Measurements from ENCODE around the gene ST8SIA4. TPM values are rescaled to one million over a fixed set of nuclear protein-coding genes. Genes with fewer than 3 reads are reported as not detected.
A peak's percentile ranks its signal among the peaks of the same experiment; 100 is the strongest.

ST8SIA4 gene
- total RNA-seq (10 to 100 TPM in 1 of 9 donors, 1 to 10 TPM in 8; 1.6 to 17.7 (median 4.5) TPM), polyA plus RNA-seq (1 to 10 TPM in 1 of 2 donors, under 1 TPM in 1; 0.87 to 1.1 TPM)
- long read RNA-seq, donor 1, full-length matches to known transcripts: 3 of 4 reads
- long read RNA-seq, donor 1, partial matches to known transcripts: 0 of 4 reads
- long read RNA-seq, donor 1, other reads (novel, unspliced or antisense): 1 of 4 reads
- long read RNA-seq, donor 2, full-length matches to known transcripts: 7 of 7 reads
- long read RNA-seq, donor 2, partial matches to known transcripts: 0 of 7 reads
- long read RNA-seq, donor 2, other reads (novel, unspliced or antisense): 0 of 7 reads
- long read RNA-seq, donor 3, full-length matches to known transcripts: 6 of 9 reads
- long read RNA-seq, donor 3, partial matches to known transcripts: 1 of 9 reads
- long read RNA-seq, donor 3, other reads (novel, unspliced or antisense): 2 of 9 reads

DNA sequence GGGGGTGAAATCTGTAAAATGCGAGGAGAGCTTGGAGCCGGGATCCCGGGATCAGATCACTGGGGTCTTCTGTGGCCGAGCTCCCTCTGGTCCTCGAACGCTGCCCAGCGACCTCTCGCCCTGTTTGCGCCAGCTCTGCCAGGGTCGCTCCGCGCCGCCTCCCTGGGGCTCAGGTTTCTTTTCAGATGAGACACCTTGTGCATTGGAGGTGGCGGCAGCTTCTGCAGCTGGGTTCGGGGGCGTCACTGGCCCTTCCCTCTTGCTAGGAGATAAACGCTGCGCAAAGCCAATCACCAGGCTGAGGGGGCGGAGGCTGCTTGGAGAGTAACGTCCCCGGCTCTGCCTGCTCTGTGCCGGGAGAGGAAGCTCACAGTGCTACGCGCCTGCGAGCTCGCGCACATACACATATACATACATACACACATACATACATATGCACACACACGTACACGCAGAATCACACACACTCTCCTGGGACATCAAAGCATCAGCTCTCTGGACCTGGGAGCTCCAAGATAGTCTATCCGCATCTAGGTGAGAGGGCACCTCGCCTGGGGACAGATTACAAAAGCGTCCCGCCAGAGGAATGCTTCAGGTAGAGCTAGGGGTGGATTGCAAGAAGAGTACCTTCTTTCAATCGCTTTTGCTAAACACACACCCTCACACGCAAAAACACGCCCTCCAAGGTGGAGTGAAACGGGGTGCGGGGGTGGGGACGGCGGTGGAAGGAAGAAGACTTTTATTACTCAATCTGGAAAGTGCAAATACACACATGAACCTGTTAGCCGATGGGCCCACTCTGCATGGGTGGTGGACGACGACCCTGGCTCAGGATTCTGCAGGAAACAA lies at the start of gene ST8SIA4:
Gene ST8SIA4 (minus strand): TSS at position 244 of the 849 bp plus-strand sequence. CDS start 327 bp downstream, outside the sequence.
- Histone ChIP-seq H3K4me1 (peaks cover 0 to 37% (median 3%) of the 10 kb centered on the region in 12 donors), H3K4me3 (peak within 1 kb of the TSS; percentile 40 to 81 (median 66)), H3K27ac (peak within 1 kb of the TSS in 11 of 12 donors; percentile 38 to 97 (median 84)), H3K36me3 (no peaks in the 10 kb centered on the region), H3K9me3 (no peaks in the 10 kb centered on the region), H3K27me3 (peaks cover 0 to 5% (median 0%) of the 10 kb centered on the region in 9 donors)
- DNase-seq: peak; percentile 88 to 93 (median 90)
- intact Hi-C loops (cut with DNase I): loop anchor here in 6 of 10 donors (5.0 to 10.0 kb wide), 12 partner anchors 51 to 421 kb away; partner anchors contain the start of gene FAM174A (in 2 of the 6)
- TF ChIP-seq CTCF (IDR thresholded peaks at IDR 0.05): no peak
- peak in 1 of 2 donors; percentile 74 for TF ChIP-seq POLR2A (IDR thresholded peaks at IDR 0.05)
- WGBS, 4 donors: 0 to 2% (median 1%) methylated on average over 30 to 43 of the region's 43 CpGs
- peak; percentile 74 to 91 (median 89) for ATAC-seq

DNA sequence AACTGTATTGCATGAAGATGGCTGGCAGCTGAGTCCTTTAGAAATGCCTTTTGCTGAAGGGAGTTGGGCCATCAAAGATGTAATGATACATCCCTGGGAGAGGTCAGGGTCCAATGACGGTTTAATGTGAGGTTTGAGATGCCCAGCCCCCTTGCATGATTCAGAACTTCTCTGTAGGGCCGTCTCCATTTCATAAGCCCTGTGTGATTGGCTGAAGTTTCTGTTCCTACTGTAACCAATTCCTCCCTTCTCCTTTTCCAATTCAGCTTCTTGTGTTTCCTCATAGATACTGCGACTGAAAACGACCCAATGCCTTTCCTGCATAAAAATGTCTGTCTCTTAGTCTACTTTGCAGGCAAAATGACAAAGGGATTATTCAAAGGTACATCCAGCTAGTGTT lies 47.9 kb upstream of the ST8SIA4 start:
- DNase-seq (no peak), ATAC-seq (peak in 1 of 4 donors; percentile 36)
- H3K36me3 ChIP-seq: no peaks in the 10 kb centered on the region
- 60 to 83% (median 67%) methylated on average over 4 of the region's 4 CpGs for WGBS, 4 donors
- H3K9me3 ChIP-seq: peaks cover 0 to 22% (median 7%) of the 10 kb centered on the region in 12 donors
- H3K4me1 ChIP-seq: no peaks in the 10 kb centered on the region
- H3K27ac ChIP-seq: no peak overlapping the region
- no peak for TF ChIP-seq CTCF (IDR thresholded peaks at IDR 0.05)
- TF ChIP-seq POLR2A (IDR thresholded peaks at IDR 0.05): no peak
- H3K4me3 ChIP-seq: no peak overlapping the region
- intact Hi-C loops (cut with DNase I): no loop called here
- H3K27me3 ChIP-seq: no peaks in the 10 kb centered on the region

- H3K9me3 ChIP-seq: peaks cover 0 to 10% (median 2%) of the 10 kb centered on the region in 12 donors
- TF ChIP-seq CTCF (IDR thresholded peaks at IDR 0.05) (no peak), POLR2A (IDR thresholded peaks at IDR 0.05) (no peak)
- no peak for ATAC-seq
- no peaks in the 10 kb centered on the region for H3K4me1 ChIP-seq
- WGBS, 4 donors: 92 to 96% (median 95%) methylated on average over 2 of the region's 2 CpGs
- H3K36me3 ChIP-seq: no peaks in the 10 kb centered on the region
- intact Hi-C loops (cut with DNase I): no loop called here
- no peaks in the 10 kb centered on the region for H3K27me3 ChIP-seq
- no peak for DNase-seq
- H3K4me3 ChIP-seq: no peak overlapping the region
- no peak overlapping the region for H3K27ac ChIP-seq
Observed at GRCh38 chr5:100913298-100913697, 10.2 kb upstream of the ST8SIA4 start.

Data from heart left ventricle (tissue), 16 donors.